Left renal pelvis (tissue), 4 donors: Measurements from ENCODE around the gene TMEM202. TPM values are rescaled to one million over a fixed set of nuclear protein-coding genes. Genes with fewer than 3 reads are reported as not detected.
"Not testable (repeated sequence)": the region's sequence is repeated elsewhere in the genome, so short reads cannot be mapped to it uniquely, and the experiment has no call there.

Experiments
- DNase-seq, 4 donors: peaks; one replicate each; pipeline ENCODE4 v3.0.0-alpha.2; 2013; ENCODE audit warnings: low read depth in 4 of 4, low spot score in 3 of 4
- polyA plus RNA-seq, 4 donors: library from polyadenylated mRNA; unstranded; fragments of 120-200 nt; gene quantifications; one replicate each; pipeline ENCODE4 v1.2.1, GENCODE V29; 2013; ENCODE audit not compliant: insufficient read length in 4 of 4

Gene TMEM202
- polyA plus RNA-seq, 4 donors, result not detected

DNA sequence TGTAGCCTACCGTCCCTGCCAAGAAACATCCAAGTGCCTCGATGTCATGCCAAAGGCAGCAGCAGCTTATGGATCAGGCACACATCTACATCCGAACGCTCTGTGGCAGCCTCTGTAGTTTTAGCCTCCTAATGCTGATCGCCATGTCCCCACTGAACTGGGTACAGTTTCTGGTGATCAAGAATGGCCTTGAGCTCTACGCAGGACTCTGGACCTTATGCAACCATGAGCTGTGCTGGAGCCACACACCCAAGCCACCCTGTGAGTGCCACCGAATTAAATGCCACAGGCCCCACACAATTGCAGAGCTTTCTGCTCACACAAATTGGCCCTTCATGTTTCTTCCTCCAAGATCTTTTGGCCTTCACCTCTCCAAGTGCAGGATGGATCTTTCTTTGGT, 543 bp downstream of the TMEM202 start:
- no peak for DNase-seq

- no peak for DNase-seq
These were observed 4.6 kb downstream of the TMEM202 start for GRCh38 chr15:72402726-72403125.

- no peak for DNase-seq
These were observed 6.3 kb downstream of the TMEM202 start for GRCh38 chr15:72404356-72404755.

DNA sequence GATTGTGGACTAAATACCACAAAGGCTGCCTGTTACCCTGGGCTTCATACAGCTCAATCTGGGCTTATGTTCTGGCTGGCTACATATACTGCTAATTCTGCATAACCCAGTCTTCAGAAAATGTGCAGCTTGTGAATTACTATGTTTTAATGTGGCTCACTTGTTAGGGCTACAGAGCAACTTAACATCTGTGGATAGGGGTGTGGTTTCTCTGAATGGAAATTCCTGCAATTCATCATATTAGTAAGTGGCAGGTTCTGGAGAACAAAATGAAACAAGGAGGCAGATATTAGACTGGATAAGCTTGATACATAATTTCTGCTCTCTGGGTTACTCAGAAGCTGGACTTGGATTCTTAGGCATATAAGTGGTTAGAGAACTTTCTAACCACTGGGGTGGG, 6.7 kb downstream of the TMEM202 start:
- DNase-seq, result no peak

GRCh38 chr15:72406936-72407335, 8.8 kb downstream of the TMEM202 start:
- DNase-seq, result no peak

DNA sequence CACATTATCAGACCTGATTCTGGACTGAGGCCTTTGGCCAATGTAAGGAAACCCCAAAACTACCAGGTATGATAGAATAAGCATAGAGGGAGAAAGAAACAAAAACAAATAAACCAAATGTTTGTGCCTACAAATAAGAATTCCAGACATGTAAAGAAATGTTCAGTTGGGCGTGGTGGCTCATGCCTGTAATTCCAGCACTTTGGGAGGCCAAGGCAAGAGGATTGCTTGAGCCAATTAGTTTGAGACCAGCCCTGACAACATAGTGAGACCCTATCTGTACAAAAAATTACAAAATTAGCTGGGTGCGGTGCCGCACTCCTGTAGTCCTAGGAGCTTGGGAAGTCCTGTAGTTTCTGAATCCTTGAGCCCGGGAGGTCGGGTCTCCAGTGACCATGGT, 13.0 kb downstream of the TMEM202 start:
- no peak for DNase-seq

- no peak for DNase-seq
These were observed 13.4 kb downstream of the TMEM202 start for GRCh38 chr15:72411544-72411943.

DNA sequence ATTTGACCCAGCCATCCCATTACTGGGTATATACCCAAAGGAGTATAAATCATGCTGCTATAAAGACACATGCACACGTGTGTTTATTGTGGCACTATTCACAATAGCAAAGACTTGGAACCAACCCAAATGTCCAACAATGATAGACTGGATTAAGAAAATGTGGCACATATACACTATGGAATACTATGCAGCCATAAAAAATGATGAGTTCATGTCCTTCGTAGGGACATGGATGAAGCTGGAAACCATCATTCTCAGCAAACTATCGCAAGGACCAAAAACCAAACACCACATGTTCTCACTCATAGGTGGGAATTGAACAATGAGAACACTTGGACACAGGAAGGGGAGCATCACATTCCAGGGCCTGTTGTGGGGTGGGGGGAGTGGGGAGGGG, 15.2 kb downstream of the TMEM202 start:
- not testable (repeated sequence) for DNase-seq

GRCh38 chr15:72415304-72415703, 17.2 kb downstream of the TMEM202 start:
- DNase-seq, result no peak

GRCh38 chr15:72419768-72420167, 21.7 kb downstream of the TMEM202 start:
- DNase-seq, result not testable (repeated sequence)

- DNase-seq, result no peak
These were observed 22.5 kb downstream of the TMEM202 start for GRCh38 chr15:72420576-72420975.

GRCh38 chr15:72421484-72421883, 23.4 kb downstream of the TMEM202 start:
- no peak for DNase-seq

GRCh38 chr15:72423256-72423655, 25.2 kb downstream of the TMEM202 start:
- no peak for DNase-seq

GRCh38 chr15:72426753-72427152, 28.6 kb downstream of the TMEM202 start:
- DNase-seq, result no peak

GRCh38 chr15:72437650-72438316, 39.7 kb downstream of the TMEM202 start:
- no peak for DNase-seq

DNA sequence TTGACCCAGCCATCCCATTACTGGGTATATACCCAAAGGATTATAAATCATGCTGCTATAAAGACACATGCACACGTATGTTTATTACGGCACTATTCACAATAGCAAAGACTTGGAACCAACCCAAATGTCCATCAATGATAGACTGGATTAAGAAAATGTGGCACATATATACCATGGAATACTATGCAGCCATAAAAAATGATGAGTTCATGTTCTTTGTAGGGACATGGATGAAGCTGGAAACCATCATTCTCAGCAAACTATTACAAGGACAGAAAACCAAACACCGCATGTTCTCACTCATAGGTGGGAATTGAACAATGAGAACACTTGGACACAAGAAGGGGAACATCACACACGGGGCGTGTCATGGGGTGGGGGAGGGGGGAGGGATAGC, 44.7 kb downstream of the TMEM202 start:
- not testable (repeated sequence) for DNase-seq

GRCh38 chr15:72445426-72445825, 47.3 kb downstream of the TMEM202 start:
- DNase-seq, result no peak

GRCh38 chr15:72450805-72451204, 52.7 kb downstream of the TMEM202 start:
- DNase-seq, result no peak

GRCh38 chr15:72451224-72451623, 53.1 kb downstream of the TMEM202 start:
- no peak for DNase-seq

DNA sequence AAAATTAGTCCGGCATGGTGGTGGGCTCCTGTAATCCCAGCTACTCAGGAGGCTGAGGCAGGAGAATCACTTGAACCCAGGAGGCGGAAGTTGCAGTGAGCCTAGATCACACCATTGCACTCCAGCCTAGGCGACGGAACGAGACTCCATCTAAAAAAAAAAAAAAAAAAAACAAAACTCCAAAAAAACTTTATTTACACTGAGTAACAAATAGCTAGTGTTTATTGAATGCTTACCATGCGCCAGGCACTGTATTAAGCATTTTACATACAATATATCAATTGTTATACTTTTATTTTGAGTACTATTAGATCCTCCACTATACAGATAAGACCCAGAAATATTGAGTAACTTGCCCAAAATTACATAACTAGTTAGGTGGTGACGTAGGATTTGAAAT, 58.6 kb downstream of the TMEM202 start:
- no peak for DNase-seq
